HCT116 (cell line): ENCODE measurements around the gene LYPD6.

Source experiments
- POLR2A ChIP-seq: IDR thresholded peaks from 2 replicates; pipeline ENCODE4 v1.7.0; 2011; ENCODE audit warnings: borderline replicate concordance; ENCODE audit not compliant: insufficient read depth, insufficient read length; ENCODE audit errors: extremely low read depth
- POLR2AphosphoS5 ChIP-seq: IDR thresholded peaks from 2 replicates; pipeline ENCODE4 v1.6.1; 2011; ENCODE audit warnings: mild to moderate bottlenecking, low read depth, low read length, moderate library complexity
- RAD21 ChIP-seq: IDR thresholded peaks from 2 replicates; pipeline ENCODE4 v1.6.1; 2012; ENCODE audit warnings: low read depth, mild to moderate bottlenecking
- SP1 ChIP-seq: IDR thresholded peaks from 2 replicates; pipeline ENCODE4 v1.6.1; 2012; ENCODE audit warnings: low read depth
- TF ChIP-seq, protein P1 (sequence below), 3 experiments: fragments of 200-600 bp in 1 of 3; sonication (generic) in 1 of 3; IDR thresholded peaks in 2 of 3; conservative IDR thresholded peaks in 1 of 3; 2 replicates each; pipeline ENCODE4 v1.5.1; 2012 to 2017; ENCODE audit warnings: low read depth in 2 of 3, low read length in 2 of 3, antibody characterized with exemption in 1 of 3, borderline replicate concordance in 1 of 3, control low read depth in 1 of 3, mild to moderate bottlenecking in 1 of 3, mixed read lengths in 1 of 3, mixed run types in 1 of 3, moderate library complexity in 1 of 3; ENCODE audit not compliant: insufficient read depth in 1 of 3

GRCh38 chr2:149413487-149413886, 83.1 kb downstream of the LYPD6 start:
- TF ChIP-seq RAD21 (no peak), POLR2A (no peak), POLR2AphosphoS5 (no peak), SP1 (no peak)
- TF ChIP-seq, protein P1, sequence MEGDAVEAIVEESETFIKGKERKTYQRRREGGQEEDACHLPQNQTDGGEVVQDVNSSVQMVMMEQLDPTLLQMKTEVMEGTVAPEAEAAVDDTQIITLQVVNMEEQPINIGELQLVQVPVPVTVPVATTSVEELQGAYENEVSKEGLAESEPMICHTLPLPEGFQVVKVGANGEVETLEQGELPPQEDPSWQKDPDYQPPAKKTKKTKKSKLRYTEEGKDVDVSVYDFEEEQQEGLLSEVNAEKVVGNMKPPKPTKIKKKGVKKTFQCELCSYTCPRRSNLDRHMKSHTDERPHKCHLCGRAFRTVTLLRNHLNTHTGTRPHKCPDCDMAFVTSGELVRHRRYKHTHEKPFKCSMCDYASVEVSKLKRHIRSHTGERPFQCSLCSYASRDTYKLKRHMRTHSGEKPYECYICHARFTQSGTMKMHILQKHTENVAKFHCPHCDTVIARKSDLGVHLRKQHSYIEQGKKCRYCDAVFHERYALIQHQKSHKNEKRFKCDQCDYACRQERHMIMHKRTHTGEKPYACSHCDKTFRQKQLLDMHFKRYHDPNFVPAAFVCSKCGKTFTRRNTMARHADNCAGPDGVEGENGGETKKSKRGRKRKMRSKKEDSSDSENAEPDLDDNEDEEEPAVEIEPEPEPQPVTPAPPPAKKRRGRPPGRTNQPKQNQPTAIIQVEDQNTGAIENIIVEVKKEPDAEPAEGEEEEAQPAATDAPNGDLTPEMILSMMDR (IDR thresholded peaks at IDR 0.05 in 2 of 3, conservative IDR thresholded peaks at IDR 0.05 in 1 of 3; ENCODE audit: borderline replicate concordance in 1 of 3, insufficient read depth in 1 of 3, low read depth in 2 of 3, low read length in 2 of 3): no peak
